MM.1S (cell line): ENCODE results near the gene CACNA1D.

Experiments
- CTCF ChIP-seq: fragments of 300-600 bp; sonication (generic); IDR thresholded peaks from 2 replicates; pipeline ENCODE4 v1.5.1; 2016; ENCODE audit warnings: antibody characterized with exemption, low read length, mixed read lengths
- EZH2 ChIP-seq: fragments of 300-600 bp; sonication (generic); optimal IDR thresholded peaks from 2 replicates; pipeline ENCODE3; 2017; ENCODE audit warnings: low read depth, mild to moderate bottlenecking, antibody characterized with exemption, low read length, mixed read lengths
- EZH2phosphoT487 ChIP-seq: fragments of 300-600 bp; sonication (generic); IDR thresholded peaks from 2 replicates; pipeline ENCODE4 v1.6.1; 2018; ENCODE audit warnings: antibody characterized with exemption, low read length

DNA sequence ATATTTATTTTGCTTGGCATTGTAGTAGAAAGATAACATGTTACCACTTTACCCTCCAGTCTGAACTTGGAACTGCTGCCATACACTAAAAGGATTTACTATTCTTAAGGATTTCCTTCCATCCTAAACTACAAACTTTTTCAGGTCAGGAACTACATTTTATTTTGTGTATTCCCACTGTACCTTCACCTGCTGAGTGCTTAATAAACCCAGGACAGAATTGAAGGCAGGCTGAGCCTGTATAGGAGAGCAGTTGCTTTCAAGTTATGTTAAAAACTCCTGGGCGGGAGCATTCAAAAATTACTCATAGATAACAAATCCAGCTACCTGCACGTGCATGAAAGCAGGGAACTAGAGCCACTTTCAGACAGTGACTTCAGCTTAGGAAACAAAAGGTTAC is 58.3 kb downstream of the CACNA1D start:
- TF ChIP-seq CTCF (no peak), EZH2phosphoT487 (no peak), EZH2 (no peak)
